VCaP (cell line): ENCODE data around the gene DLX1.
"Not testable (repeated sequence)": the region's sequence is repeated elsewhere in the genome, so short reads cannot be mapped to it uniquely, and the experiment has no call there.

Source experiments
- H3K27ac ChIP-seq: fragments of 450-650 bp; 2 replicates; pipeline ENCODE4 v1.5.1; 2017
- CTCF ChIP-seq: fragments of 450-650 bp; conservative IDR thresholded peaks from 2 replicates; pipeline ENCODE4 v1.5.1; 2017; ENCODE audit warnings: mild to moderate bottlenecking, moderate library complexity

Gene DLX1

GRCh38 chr2:172131713-172132555, 46.6 kb downstream of the DLX1 start:
- no peak for TF ChIP-seq CTCF
- no peak overlapping the region for H3K27ac ChIP-seq

- H3K27ac ChIP-seq: no peak overlapping the region
- TF ChIP-seq CTCF: no peak
Observed at GRCh38 chr2:172134270-172134669, 49.0 kb downstream of the DLX1 start.

- TF ChIP-seq CTCF: no peak
- no peak overlapping the region for H3K27ac ChIP-seq
Observed at GRCh38 chr2:172135446-172135845, 50.1 kb downstream of the DLX1 start.

GRCh38 chr2:172137109-172137508, 51.8 kb downstream of the DLX1 start:
- H3K27ac ChIP-seq: no peak overlapping the region
- TF ChIP-seq CTCF: no peak

GRCh38 chr2:172137943-172138342, 52.6 kb downstream of the DLX1 start:
- H3K27ac ChIP-seq: no peak overlapping the region
- no peak for TF ChIP-seq CTCF

- H3K27ac ChIP-seq: not testable (repeated sequence)
Observed at GRCh38 chr2:172138727-172139126, 53.4 kb downstream of the DLX1 start.
